Heart right ventricle (tissue), 16 donors: Measurements from ENCODE around the gene OR2Y1. TPM values are rescaled to one million over a fixed set of nuclear protein-coding genes. Genes with fewer than 3 reads are reported as not detected.

Experiments used
- ATAC-seq, 8 donors: fragments of 200-7000 bp; cut with Tn5 transposase; one replicate each; pipeline ENCODE4 v1.9.1; 2020; ENCODE audit warnings: mild to moderate bottlenecking in 8 of 8, moderate library complexity in 8 of 8, moderate number of reproducible peaks in 1 of 8
- DNase-seq, 2 donors: peaks; one replicate each; pipeline ENCODE4 v3.0.0-alpha.2; 2020
- H3K27ac ChIP-seq, 10 donors: fragments of 200-600 bp; sonication (generic) in 2 of 10; one replicate each; pipeline versions ENCODE4 v1.5.0 to v1.8.0; 2020 to 2022; ENCODE audit warnings: mild to moderate bottlenecking in 3 of 10
- H3K27me3 ChIP-seq, 7 donors: fragments of 200-600 bp; one replicate each; pipeline ENCODE4 v1.8.0; 2021 to 2022; ENCODE audit warnings: mild to moderate bottlenecking in 2 of 7
- H3K36me3 ChIP-seq, 9 donors: fragments of 200-600 bp; sonication (generic) in 1 of 9; one replicate each; pipeline versions ENCODE4 v1.5.0 to v1.8.0; 2020 to 2022; ENCODE audit warnings: mild to moderate bottlenecking in 2 of 9
- H3K4me1 ChIP-seq, 9 donors: fragments of 200-600 bp; sonication (generic) in 1 of 9; one replicate each; pipeline versions ENCODE4 v1.5.0 to v1.8.0; 2020 to 2022; ENCODE audit warnings: mild to moderate bottlenecking in 4 of 9
- H3K4me3 ChIP-seq, 10 donors: fragments of 200-600 bp; sonication (generic) in 2 of 10; one replicate each; pipeline versions ENCODE4 v1.5.0 to v1.8.0; 2020 to 2022; ENCODE audit warnings: mild to moderate bottlenecking in 7 of 10, moderate library complexity in 2 of 10
- H3K9me3 ChIP-seq, 11 donors: fragments of 200-600 bp in 10 of 11; sonication (generic) in 2 of 11; one replicate each; pipeline versions ENCODE4 v1.5.0 to v1.8.0; 2013 to 2022; ENCODE audit warnings: mild to moderate bottlenecking in 2 of 11, control low read depth in 1 of 11, moderate library complexity in 1 of 11
- CTCF ChIP-seq, 9 donors: fragments of 200-600 bp; sonication (generic) in 2 of 9; IDR thresholded peaks; one replicate each; pipeline versions ENCODE4 v1.5.0 to v1.8.0; 2021 to 2022; ENCODE audit warnings: antibody characterized with exemption in 9 of 9, mild to moderate bottlenecking in 5 of 9, moderate library complexity in 1 of 9
- WGBS, 2 donors: extraction: QIAGEN DNeasy Blood & Tissue Kit; methylation state at CpG; one replicate each; pipeline ENCODE4 v1.1.7; 2013; ENCODE audit warnings: inconsistent platforms in 1 of 2; 5-methylcytosine and 5-hydroxymethylcytosine counted together
- intact Hi-C, 10 donors: fragments of 100-400 bp; cut with DNase I; formaldehyde crosslinking; loops; one replicate each; pipeline versions ENCODE4 v1.11.1 to v1.14.2; 2022
- polyA plus RNA-seq, 2 donors: library from polyadenylated mRNA; stranded (reverse); fragments of 200-250 nt; gene quantifications; one replicate each; pipeline ENCODE4 v1.2.3, GENCODE V29; 2013
- total RNA-seq, 10 donors: library from RNA; stranded (reverse); fragmentation: NEBNext Ultra II Directional in 3 of 10; extraction: Animal tissue kit (Norgen Biotek cat#: 25700) in 3 of 10; gene quantifications; one replicate each; pipeline versions ENCODE4 v1.2.1 to v1.2.4, GENCODE V29; 2021 to 2023
- donor health status: Arrhythmogenic right ventricular cardiomyopathy.
- donor health status: ischemic (EF 13 %, LVEDD 7.1; RV severe dilation, severe dysfunction).
- donor health status: healthy with polysubstance abuse.
- donor health status: DM: no; HTN: yes; CAD: no.
- donor health status: DM: no; HTN: no; CAD: no.
- donor health status: ischemic (EF 25% LVEDD 6.9; RV normal size, moderate dysfunction).
- donor health status: ischemic (EF 25% LVEDD 5.7; RV mildly dilated, moderate dysfunction).
- donor health status: healthy.
- donor health status: DM: yes; HTN: yes; CAD: no.
- donor health status: Ischemic cardiomyopathy.
- donor health status: ischemic (EF 35%, LVEDD 5.7; RV mildly dilated, moderate dysfunction).
- donor health status: nonischemic (EF 11% LVEDD 7.7; RV severe dilation, severe dysfunction).
- donor health status: DM: yes; HTN: yes; CAD: no.
- donor health status: PGD.
- donor health status: ischemic (EF 29% LVEDD 5.4; RV normal size, mild dysfunction).
- donor health status: nonischemic (EF 23%, LVEDD 6.1; RV moderate dilation, normal function).

OR2Y1 gene
- total and polyA plus RNA-seq, 12 donors, result not detected

DNA sequence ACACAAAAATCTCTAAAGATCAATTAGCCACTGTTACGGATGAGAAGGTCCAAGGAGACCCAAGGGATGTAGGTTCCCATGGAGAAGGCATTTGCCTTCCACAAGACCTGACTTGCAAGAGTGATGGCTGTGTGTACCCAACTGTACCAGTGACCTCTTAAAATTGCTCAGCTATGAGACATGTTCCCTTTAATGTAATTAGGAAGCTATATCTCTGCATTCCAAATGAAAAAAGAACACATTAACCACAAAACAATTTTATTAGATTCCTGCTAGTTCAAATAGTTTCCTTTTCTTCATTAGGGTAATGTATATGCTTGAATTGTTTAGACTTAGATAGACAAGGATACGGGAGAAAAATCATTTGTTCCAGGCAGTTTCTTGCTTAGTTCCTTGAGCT is 3.3 kb downstream of the OR2Y1 start:
- Histone ChIP-seq H3K36me3 (no peaks in the 10 kb centered on the region), H3K9me3 (no peaks in the 10 kb centered on the region), H3K27me3 (peaks cover 0 to 44% (median 17%) of the 10 kb centered on the region in 7 donors), H3K4me1 (no peaks in the 10 kb centered on the region), H3K27ac (no peak overlapping the region), H3K4me3 (no peak overlapping the region)
- intact Hi-C loops, result no loop called here
- WGBS, 2 donors, result 84 to 86% methylated on average over 2 of the region's 2 CpGs
- no peak for TF ChIP-seq CTCF (IDR thresholded peaks at IDR 0.05)
- ATAC-seq (no peak), DNase-seq (no peak)

- ATAC-seq (no peak), DNase-seq (no peak)
- WGBS, 2 donors, result 88 to 92% methylated on average over 8 of the region's 8 CpGs
- Histone ChIP-seq H3K27ac (no peak overlapping the region), H3K27me3 (peaks cover 0 to 20% (median 10%) of the 10 kb centered on the region in 7 donors), H3K9me3 (no peaks in the 10 kb centered on the region), H3K4me3 (no peak overlapping the region), H3K36me3 (no peaks in the 10 kb centered on the region), H3K4me1 (no peaks in the 10 kb centered on the region)
- TF ChIP-seq CTCF (IDR thresholded peaks at IDR 0.05), result no peak
- intact Hi-C loops, result no loop called here
Measured at GRCh38 chr5:180724944-180725343, 14.9 kb downstream of the OR2Y1 start.

DNA sequence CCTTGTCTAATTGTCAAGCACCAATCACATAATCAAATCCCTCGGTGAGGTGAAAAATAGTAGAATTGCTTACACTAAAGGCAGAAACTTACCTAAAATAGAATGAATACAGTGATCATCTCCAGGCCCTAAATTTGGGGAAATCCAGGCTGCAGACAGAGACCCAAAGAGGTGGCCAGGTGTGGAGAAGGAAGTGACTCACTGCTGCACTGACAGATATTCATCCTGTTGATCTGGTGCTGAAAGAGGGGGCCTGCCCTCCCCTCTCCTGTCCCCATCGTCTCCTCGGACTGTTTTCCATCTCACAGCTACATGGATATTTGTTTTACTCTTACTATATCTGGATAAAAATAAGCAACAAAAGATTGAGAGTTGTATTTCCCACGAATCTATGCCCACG is 15.9 kb downstream of the OR2Y1 start:
- intact Hi-C loops, result no loop called here

GRCh38 chr5:180720486-180720885 is 19.4 kb downstream of the OR2Y1 start:
- WGBS, 2 donors, result 73 to 84% methylated on average over 9 of the region's 9 CpGs
- Histone ChIP-seq H3K4me1 (no peaks in the 10 kb centered on the region), H3K9me3 (no peaks in the 10 kb centered on the region), H3K27me3 (peaks cover 0 to 16% (median 8%) of the 10 kb centered on the region in 7 donors), H3K36me3 (no peaks in the 10 kb centered on the region), H3K4me3 (no peak overlapping the region), H3K27ac (no peak overlapping the region)
- TF ChIP-seq CTCF (IDR thresholded peaks at IDR 0.05), result no peak
- no peak for ATAC-seq
- no peak for DNase-seq
- intact Hi-C loops, result no loop called here

More for the DNA sequence above, 15.9 kb downstream of the OR2Y1 start:
- TF ChIP-seq CTCF (IDR thresholded peaks at IDR 0.05), result no peak
- WGBS, 2 donors, result 42 to 63% methylated on average over 5 of the region's 5 CpGs
- Histone ChIP-seq H3K9me3 (no peaks in the 10 kb centered on the region), H3K4me1 (no peaks in the 10 kb centered on the region), H3K27ac (no peak overlapping the region), H3K27me3 (peaks cover 0 to 20% (median 10%) of the 10 kb centered on the region in 7 donors), H3K4me3 (no peak overlapping the region), H3K36me3 (no peaks in the 10 kb centered on the region)
- DNase-seq, result no peak
- ATAC-seq, result no peak
